Measurements from ENCODE around the gene FAM83G.
A peak's percentile ranks its signal among the peaks of the same experiment; 100 is the strongest.

FAM83G gene

DNA sequence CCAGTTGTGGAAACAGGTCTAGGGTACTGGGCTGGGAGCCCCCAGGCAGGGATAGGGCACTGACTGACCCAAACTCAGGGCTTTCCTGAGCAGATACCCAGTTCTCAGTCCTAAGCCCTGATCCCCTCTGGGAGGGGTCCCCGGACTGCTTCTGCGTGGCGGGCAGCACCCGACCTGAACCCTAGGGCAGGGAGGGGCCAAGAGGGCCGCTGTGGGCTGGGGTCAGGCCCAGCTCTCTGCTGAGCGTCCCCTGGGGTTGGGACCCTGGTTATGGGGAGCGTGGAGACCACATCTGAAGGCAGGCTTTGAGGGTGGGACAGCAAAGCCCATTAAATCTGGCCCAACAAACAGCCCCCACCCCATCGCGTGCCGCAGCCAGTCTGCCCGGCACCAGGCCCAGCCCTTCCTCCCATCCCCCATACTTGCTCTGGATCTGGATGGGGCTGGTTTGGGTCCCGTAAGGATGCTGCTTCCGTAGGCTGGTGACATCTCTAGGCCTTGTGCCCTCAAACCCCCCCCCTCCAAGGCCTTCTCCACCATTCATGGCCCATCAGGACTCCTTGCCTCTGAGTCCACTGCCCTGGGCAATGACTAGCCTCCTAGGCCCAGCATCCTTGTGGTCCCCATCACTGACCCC lies 691 bp upstream of the FAM83G start:
- no peak for DNase-seq

DNA sequence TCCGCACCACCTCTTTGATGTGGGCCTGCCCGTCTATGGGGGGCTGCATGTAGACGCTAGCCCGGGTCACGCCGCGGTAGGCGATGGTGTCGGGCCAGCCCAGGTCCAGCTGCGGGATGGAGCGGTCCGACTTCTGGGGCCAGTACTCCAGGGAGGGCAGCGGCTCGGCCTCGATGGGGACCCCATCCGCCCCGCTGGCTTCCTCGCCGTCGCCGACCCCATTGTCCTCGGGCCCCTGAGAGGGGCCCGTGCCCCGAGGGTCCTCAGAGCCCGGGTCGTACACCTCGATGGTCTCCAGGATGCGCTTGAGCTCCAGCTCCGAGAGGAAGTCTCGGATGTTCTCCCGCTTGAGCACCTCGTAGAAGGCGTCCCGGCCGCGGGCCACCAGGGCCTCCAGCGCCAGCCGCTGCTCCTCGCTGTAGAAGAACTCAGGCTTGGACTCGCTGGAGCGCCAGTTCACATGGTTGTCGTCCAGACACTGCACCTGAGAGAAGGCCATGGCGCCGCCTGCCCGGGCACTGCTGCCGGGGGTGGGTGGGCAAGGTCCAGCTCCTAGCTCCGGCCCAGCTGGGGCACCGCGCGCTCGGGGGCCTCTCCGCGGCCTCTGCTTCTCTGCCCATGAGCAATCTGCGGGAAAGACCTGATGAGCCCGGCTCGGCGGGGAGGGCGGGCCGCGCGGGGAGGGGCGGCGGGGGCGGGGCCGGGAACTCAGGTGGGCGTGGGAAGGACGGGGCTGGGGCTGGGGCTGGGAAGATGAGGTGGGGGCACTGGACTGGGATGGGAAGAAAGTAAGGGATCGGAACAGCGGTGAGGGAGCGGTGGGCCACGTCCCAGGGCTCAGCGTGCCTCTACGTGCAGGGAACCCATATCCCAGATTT lies 782 bp downstream of the FAM83G start:
- peak in 2 of 4 experiments; percentile 13 to 29 for DNase-seq

DNA sequence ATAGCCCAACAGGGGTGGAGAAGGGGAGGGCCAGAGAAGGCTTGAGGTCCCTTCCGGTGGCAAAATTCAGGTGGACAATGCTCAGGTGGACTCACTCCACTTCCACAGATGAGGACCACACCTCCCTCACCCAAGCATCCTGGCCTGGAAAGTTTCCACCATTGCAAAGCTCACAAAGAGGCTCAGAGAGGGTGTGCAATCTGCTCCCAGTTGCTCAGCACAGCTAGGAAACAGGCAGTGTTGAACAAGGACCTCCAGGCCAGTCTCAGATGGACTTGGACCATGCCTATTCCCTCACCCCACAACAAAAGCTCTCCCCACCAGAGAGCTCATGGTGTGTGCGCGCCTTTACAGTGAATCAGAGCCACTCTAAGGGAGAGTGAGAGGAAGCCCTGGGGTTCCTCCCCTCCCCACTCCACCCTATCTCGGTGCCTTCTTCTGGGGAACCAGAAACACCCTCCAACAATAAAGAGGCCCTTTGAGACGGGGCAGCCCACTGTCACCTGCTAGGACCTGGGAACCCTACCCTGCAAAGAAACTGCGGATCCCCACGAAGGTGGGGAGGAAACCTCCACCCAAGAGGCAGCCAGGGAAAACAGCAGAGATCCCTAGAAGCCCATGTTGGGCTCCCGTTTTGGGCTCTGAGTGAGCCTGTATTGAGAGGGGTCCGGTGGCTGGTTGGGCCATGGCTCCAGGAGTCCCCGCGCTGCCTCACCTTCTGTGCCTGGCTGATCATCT lies 1.6 kb downstream of the FAM83G start:
- no peak for DNase-seq

DNA sequence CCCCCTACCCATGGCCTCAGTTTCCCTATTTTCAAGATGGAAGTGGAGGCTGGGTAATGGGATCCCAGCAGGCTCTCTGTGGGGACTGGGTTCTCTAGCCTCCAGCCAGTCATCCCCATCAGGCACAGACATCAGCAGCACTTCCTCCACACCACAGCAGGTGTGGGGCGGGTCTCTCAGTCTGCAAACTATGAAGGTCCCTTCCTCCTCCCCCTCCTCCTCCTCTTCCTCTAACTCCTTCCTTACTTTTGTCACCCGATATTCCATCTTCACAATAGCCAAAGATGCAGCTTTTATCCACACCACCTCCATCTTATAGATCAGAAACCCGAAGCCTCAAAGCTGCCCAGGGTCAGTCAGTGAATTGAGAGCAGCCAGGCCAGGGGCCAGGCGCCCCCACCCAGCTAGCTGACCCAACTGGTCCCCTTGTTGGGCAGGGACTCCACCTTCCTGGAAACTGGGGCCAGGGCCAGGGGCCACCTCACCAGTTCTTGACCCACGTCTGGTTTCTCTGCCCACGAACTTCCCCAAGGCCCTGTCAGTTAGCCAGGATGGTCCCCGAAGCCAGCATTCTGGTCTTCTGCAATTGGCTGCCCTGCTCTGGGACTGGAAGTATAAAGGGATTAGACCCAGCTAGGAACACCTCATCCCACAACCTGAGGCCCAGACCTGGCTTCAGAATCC lies 2.5 kb downstream of the FAM83G start:
- no peak for DNase-seq

DNA sequence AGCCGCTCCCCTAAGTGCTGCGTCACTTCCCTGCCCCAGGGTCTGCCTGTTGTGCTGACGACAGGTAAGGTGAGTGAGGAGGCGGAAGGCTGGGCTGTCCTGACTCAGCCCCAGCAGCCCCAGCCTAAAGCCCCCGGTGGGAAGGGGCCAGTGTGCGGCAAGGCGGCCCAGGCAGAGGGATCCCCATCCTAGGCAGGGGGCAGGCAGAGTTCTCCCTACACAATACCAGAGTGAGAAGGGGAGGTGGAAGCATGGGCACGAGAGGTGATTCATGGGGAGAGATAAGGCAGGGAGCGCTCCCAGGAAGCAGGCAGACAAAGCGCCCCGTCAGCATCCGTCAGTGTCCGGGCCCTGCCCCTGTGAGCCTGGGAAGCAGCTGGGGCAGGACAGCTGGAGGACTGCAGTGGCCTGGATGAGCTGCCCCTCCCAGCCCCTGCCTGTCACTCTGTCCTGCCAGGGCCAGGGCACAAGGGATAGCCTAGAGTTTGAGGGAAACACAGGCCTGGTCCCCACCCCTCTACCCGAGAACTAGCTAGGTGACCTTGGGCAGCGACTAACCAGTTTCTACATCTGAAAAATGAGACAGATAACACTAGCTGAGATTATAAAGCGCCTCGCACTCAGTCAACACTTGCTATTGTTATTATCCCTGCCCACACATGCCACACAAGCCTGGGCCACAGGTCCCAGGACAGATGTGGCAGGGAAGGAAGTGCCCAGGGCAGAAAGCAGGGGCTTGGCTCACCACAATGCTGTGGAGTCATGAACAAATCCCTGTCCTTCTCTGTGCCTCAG lies 3.8 kb downstream of the FAM83G start:
- DNase-seq, result no peak

DNA sequence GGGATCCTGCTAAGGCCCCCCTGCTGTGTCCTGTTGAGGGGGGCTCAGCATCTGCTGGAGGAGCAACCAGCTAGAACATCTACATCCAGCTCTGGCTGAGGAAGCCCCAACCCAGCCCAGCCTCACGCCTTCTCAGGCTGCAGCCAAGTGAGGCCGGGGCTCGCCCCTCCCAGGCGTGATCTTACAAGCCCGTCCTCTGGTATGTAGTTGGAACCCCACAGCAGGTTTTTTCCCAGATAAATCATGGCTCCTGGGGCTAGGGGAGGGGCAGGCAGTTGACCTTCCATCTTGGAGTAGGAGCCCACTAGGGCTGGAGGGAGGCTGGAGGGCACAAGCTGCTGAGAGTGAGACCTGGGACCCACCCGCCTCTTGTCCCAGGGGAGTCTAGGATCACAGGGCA lies 4.7 kb downstream of the FAM83G start:
- no peak for DNase-seq

DNA sequence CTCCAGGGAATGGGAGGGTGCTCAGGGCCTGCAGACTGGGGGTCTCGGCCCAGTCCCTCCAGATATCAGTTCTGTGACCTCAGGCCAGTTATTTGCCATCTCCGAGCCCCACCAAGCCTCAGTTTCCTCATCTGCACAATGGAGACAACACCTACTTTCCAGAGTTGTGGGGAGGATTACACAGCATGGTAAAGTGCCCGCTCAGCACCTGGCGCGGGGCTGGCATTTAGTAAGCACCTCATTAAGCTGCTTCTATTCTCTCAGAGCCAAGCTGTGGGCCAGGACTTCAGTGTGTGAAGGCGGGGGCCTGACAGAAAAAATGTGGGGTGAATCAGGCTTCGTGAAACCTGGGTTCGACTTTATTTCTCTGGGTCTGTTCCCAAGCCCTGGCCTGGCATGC lies 5.2 kb downstream of the FAM83G start:
- DNase-seq, result no peak

DNA sequence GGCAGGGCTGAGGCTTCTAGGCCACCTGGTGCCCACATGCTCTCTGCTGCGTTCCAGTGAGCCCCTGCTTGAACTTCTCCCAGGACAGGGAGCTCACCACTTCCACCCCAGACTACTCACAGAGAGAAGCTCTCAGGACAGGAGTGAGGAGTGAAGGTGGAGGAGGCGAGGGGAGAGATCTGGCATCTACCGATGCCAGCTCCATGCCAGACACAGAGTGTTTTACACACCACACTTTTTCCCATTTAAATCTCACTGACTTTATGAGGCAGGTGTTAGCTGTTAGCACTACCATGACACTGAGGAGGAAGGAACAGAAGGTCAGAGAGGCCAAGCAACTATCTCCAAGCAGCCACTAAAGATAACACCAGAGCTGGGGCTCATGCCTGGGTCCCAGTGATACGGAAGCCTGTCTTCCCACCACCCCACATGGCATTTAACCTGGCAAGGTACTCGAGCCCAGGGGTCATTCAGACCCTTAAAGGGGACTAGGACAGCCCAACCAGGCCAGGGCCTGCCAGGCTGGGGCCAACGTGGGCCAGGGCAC lies 6.8 kb downstream of the FAM83G start:
- no peak for DNase-seq

DNA sequence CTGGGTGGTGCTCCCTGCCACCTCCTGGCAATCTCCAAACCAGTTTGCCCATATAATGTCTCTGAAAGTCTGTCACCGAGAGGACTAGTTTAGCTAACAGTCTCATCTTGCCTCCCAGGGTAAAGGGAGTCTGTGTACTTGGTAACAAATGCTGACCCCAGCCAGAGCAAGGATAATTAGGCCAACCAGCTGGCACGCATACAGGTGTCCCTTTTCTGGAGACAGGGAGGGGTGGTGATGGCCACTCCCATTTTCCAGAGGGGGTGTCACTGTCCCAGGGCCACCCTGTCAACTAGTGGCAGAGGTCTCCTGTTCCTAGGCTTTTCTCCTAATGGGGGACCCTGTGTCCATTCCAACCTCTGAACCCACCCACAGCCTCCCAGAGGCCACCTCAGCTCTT lies 8.1 kb downstream of the FAM83G start:
- DNase-seq, result no peak

DNA sequence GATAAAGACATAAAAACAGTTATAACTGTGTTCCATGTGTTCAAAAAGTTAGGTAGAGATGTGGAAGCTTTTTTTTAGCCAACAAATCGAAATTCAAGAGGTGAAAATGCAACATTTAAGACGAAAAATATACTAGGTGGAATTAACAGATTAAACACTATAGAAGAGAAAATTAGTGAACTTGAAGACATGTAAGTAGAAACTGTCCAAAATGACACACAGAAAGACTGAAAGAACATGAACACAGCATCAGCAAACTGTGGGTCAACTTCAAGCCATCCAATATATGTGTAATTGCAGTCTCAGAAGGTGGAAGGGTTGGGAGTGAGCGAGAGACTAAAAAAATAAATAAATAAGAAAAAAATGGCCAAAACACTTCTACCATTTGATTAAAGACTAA lies 9.3 kb downstream of the FAM83G start:
- DNase-seq, result no peak

DNA sequence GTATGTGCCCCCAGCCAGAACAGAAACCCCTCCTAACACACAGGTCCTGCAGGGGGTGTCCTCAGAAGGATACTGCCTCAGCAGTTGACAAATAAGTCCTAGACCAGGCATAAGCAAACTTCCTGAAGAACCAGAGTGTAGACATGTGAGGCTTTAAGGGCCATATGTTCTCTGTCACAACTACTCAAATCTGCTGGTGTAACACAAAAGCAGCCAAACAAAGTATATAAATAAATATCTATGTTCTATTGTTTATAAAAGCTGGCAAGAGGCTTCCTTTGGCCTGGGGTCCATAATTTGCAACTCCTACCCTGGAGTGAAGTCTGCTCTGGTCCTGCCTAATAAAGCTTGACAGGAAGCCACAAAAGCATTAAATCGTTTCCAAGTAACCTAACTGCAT lies 9.9 kb downstream of the FAM83G start:
- no peak for DNase-seq

DNA sequence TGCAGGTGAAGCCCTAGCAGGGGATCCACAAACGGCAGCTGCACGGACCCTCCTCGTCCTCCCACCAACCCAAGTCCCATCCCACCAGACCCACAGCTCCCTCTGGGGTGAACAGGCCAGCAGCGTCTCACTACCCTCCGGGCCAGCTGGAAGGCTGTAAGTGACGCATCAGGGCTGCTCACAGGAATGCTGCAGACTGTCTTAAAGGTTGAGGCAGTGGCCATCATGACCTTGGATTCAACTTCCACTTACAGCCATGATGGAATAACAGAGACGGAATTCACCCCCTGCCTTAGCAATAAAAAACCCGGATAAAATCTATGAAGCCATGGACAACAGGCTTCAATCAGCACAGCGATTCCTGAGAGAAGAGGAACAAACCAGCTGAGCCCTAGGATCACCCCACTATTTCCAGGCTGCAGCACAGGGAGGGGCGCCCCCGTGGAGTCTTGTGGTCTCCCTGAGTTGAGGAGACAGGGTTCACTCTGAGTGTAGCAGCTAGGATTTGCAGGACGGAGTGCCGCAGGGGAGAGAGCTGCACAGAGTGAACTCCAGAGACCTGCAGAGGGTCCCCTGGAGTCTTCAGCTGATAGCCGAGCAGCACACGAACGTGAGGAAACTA lies 10.5 kb downstream of the FAM83G start:
- DNase-seq, result no peak

DNA sequence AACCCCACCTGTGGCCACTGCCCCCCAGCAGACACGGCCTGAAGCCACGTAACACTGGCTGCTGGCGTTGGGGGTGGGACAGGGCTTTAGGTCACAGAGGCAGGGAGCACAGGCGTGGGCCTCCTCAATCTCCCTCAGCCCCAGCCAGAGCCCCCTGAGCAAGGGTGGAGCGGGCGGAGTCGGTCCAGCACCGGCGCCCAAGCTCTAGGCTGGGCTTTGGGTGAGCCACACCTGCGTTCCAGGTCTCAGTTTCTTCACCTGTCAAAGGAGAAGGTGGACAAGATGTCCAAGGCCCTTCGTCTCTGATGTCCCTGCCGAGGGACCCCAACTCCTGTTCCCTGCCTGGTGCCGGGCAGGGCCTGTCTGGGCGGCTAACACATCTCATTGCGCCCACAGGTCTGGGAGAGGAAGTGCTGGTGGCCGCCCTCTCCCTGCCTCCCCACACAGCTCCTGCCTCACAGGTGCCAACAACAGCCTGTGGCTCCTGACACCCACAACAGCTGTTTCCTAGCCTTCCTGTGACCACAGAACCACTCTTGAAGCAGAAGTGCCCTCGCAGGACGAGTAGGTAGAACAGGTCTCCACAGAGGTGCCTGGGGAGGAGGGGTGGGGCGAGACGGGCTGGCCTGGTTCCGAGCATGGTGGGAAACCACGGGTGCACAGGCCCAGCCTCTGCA lies 12.0 kb downstream of the FAM83G start:
- no peak for DNase-seq

DNA sequence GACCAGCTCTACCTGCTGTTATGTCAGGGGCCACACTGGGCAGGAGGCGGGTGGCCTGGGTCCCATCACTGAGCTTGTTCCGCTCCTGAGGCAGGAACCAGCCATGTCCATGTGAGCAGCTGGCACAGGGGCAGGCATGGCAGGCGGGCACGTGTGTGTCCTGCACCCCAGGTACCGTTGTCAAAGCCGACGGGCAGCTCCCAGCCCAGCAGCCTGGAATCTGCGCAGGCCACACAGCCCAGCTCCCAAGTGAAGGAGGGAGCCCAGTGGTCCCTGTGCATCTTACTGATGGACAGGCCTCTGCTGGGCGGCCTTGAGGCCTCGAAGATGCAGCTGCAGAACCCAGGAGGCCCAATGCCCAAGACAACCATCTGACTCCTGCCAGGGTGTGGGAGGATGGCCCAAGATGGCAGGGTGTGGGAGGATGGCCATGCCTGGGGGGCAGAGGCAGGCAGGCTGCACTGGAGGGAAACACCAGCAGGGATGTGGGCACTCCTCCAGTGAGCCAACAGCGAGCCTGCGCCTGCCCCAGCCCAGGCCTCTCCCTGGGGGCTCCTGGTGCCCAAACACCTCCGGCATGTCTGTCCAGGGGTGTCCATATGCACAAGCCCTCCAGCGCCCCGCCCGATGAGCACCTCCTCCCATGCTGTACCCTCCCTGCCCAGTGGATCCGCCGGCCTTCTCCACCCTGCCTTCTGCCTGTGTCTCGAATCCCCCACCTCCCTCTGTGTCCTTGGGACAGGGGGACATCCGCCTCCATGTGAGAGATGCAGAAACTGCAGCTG lies 12.8 kb downstream of the FAM83G start:
- no peak for DNase-seq

DNA sequence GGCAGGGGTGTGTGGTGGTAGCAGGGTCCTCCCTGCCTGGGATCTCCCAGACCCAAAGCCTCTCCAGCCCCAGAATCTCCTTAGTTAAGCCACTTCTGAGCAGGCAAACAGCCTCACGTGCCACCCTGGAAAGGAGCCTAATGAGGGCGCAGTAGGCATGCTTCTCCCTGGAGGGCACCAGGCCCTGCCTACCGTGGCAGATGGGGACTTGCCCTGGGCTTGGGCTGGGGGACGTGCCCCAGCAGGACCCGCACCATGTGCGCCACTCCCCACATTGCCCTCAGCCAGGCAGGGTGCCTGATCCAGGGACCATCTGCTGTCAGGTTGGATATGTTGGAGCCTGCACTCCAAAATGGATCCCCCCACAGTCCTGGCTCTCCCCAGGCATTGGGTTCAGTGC lies 14.2 kb downstream of the FAM83G start:
- no peak for DNase-seq

DNA sequence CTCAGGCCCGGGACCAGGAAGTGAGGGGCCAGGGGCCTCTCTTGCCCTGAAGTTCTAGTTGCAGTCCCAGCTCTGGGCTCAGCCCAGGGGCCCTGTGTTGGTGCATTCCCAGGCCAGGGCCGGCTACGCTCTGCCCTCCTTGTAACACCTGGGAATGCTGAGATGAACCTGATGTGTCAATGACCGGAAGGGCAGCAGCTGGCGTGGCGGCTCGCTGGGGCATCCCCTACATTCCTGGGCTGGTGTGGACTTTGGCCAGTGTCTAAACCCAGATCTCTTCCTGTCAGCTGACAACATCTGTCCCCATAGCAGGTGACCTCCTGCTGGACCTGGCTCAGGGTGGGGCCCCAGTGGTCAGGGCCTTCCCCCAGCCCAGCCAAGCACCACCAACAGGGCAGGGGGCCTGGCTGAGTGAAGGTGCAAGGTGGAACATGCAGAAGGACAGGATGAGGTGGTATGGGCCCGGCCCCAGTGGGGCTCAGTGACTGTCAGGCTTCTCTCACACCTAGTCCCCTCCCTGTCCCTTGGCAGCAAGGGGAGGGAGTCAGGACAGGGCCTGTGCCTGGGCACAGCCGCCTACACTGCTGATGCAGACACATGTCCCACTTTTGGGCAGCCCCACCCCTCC lies 15.9 kb downstream of the FAM83G start:
- no peak for DNase-seq

DNA sequence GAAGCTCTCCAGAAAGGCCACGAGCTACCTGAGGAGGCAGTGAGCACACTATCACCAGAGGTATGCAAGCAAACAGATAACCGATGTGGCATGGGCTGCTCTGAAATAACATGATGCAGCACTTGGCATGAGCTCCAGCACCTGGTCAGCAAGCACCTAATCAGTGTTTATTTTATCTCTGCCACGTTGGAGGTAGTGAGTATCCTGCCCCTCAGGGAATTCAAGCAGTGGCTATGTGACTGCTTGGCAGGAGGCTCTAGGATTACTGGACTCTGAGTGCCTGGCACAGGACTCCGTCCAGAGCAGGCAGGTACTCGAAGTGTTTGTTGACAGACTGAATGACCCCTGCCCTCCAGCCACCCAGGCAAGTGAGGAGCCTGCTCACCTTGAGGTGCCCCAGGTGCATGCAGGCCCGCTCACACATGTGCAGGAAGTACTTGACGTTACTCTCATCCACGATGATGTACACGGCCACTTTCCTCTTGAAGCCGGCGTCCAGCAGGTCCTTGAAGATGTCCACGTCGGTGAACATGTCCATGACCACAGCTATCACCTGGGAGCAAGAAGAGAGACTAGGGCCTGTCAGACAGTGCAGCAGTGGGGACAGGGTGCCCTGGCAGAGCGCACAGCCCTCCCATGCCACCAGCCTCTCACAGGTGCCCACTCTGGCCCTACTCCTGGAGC lies 16.6 kb downstream of the FAM83G start:
- DNase-seq, result no peak

DNA sequence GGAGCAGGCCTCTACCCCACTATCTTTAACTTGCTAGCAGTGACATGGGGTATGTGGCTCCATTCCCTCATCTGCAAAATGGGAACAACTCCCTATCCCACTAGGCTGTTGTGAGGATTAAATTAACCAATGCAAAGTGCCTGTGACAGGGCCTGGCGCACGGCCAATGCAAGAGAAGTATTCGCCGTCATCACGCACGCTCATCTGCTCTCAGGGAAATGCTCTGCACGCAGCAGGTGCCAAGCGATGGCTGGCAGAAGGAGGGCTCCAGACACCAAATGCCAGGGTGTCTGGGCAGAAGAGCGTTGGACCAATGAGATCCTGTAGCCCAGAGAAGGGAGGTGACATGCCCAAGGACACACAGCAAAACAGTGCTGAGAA lies 17.3 kb downstream of the FAM83G start:
- no peak for DNase-seq
